HG02981 (cell line): ENCODE results near the gene MYZAP.

ENCODE experiments used
- ATAC-seq: cut with Tn5 transposase; IDR thresholded peaks from one replicate; pipeline ENCODE4 v1.9.1; 2021; ENCODE audit warnings: mild to moderate bottlenecking, moderate library complexity; ENCODE audit not compliant: unreplicated experiment

The MYZAP gene

GRCh38 chr15:57619746-57620145 is 28.0 kb downstream of the MYZAP start:
- ATAC-seq, result no peak

GRCh38 chr15:57624730-57625129 is 33.0 kb downstream of the MYZAP start:
- ATAC-seq, result no peak

GRCh38 chr15:57625703-57626448 is 34.2 kb downstream of the MYZAP start:
- no peak for ATAC-seq

- ATAC-seq, result no peak
Observed at GRCh38 chr15:57626713-57627440, 35.2 kb downstream of the MYZAP start.

- no peak for ATAC-seq
Observed at GRCh38 chr15:57631386-57632110, 39.8 kb downstream of the MYZAP start.

GRCh38 chr15:57634290-57634689 is 42.6 kb downstream of the MYZAP start:
- ATAC-seq, result no peak

GRCh38 chr15:57635300-57635909 is 43.7 kb downstream of the MYZAP start:
- no peak for ATAC-seq

GRCh38 chr15:57637846-57638245 is 46.1 kb downstream of the MYZAP start:
- ATAC-seq, result no peak

GRCh38 chr15:57639306-57639705 is 47.6 kb downstream of the MYZAP start:
- ATAC-seq, result no peak

- ATAC-seq, result no peak
Observed at GRCh38 chr15:57640930-57641682, 49.4 kb downstream of the MYZAP start.

- no peak for ATAC-seq
Observed at GRCh38 chr15:57643826-57644225, 52.1 kb downstream of the MYZAP start.

GRCh38 chr15:57646087-57646486 is 54.4 kb downstream of the MYZAP start:
- no peak for ATAC-seq

GRCh38 chr15:57647071-57647790 is 55.5 kb downstream of the MYZAP start:
- ATAC-seq, result no peak

GRCh38 chr15:57647791-57648130 is 56.1 kb downstream of the MYZAP start:
- ATAC-seq, result no peak

GRCh38 chr15:57649138-57649537 is 57.4 kb downstream of the MYZAP start:
- ATAC-seq, result no peak

- ATAC-seq, result no peak
Observed at GRCh38 chr15:57651445-57651844, 59.7 kb downstream of the MYZAP start.

GRCh38 chr15:57652481-57652880 is 60.8 kb downstream of the MYZAP start:
- ATAC-seq, result no peak

GRCh38 chr15:57654153-57654852 is 62.6 kb downstream of the MYZAP start:
- no peak for ATAC-seq

- ATAC-seq, result no peak
Observed at GRCh38 chr15:57655053-57655452, 63.3 kb downstream of the MYZAP start.
